HG02852 (cell line): Measurements from ENCODE around the gene GYG2.
"Not testable (repeated sequence)": the region's sequence is repeated elsewhere in the genome, so short reads cannot be mapped to it uniquely, and the experiment has no call there.

Experiments used
- ATAC-seq: cut with Tn5 transposase; IDR thresholded peaks from one replicate; pipeline ENCODE4 v1.9.1; 2021; ENCODE audit warnings: mild to moderate bottlenecking, moderate library complexity; ENCODE audit not compliant: unreplicated experiment

GYG2 gene

GRCh38 chrX:2867206-2867605 lies 38.5 kb downstream of the GYG2 start:
- ATAC-seq = no peak

DNA sequence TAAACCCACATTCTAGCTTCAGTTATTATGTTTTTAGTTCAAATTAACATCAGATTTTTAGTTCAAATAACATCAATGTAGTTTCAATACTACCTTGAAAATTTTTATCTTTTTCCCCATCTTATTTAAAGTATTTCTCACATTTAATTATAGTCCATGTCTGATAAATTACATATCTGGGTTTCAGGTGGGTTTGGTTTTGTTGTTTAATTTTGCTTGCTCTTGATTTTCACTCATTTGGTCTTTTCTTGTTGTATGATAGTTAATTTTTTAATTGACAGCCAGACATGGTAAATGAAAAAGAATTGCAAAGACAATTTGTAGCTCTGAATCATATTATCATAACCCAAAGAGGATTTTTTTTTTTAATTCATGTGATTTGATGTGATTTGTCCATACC lies 41.9 kb downstream of the GYG2 start:
- ATAC-seq = no peak

DNA sequence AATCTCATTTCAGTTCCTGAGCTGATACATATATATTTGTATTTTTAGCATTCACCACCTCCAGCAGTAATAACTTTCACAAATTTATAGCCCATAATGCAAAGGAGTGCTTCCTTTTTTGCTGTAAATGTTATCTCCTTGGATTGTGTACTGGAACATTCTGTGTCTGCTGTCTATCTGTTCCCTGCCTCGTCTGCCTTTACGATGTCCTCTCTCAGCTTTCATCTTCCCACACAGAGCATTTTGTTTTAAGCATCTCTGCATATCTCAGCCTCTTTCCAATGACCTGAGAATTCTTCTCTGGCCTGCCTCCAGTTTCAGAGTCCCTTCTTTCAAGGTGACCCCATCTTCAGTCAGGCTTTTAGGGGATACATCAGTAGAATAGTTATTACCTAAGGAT lies 43.1 kb downstream of the GYG2 start:
- no peak for ATAC-seq

DNA sequence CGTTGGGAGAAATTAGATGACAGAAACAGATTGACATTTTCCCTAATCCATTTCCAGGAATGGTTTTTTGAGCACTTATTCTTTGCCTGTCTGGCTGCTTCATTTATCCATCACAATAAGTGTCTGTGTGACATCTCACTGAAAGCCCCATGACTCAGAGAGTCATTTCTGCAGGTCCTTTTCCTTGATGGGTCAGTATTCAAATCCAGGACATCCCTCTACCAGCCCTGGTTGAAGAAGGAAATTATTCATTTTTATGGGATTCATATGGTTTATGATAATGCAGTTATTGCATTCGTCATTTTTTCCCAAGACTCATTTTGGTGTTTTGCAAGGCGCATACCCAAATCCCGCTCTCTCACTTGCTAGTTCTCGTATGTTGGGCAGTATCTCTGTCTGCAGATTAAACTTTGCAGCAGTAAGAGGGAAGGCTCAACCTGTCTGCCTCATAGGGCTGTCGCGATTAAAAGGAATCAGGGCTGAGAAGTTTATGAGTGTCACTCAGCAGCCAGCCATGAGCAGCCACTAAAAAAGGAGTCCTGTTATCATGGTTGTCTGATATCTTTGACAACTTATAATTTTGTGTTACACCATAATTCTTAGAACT lies 44.0 kb downstream of the GYG2 start:
- ATAC-seq = no peak

- ATAC-seq = no peak
Observed at GRCh38 chrX:2874222-2875135, 45.7 kb downstream of the GYG2 start.

DNA sequence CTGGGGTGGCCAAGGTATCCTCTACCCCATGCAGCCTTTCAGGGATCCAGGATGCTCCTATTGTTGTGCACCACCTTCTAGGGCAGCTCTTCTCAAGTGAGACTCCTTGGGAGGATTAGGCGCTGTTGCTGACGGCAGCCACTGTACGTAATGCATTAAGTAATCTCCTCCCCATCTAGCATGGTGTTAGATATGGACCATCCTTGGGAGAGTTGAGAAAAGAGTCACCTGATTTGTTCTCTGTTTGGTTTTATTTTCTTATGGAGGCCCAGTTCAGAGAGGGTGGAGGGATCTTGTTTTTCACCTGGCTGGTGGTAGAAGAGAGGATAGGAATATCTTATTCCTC lies 46.4 kb downstream of the GYG2 start:
- ATAC-seq = no peak

- ATAC-seq = no peak
Observed at GRCh38 chrX:2875798-2876399, 47.2 kb downstream of the GYG2 start.

DNA sequence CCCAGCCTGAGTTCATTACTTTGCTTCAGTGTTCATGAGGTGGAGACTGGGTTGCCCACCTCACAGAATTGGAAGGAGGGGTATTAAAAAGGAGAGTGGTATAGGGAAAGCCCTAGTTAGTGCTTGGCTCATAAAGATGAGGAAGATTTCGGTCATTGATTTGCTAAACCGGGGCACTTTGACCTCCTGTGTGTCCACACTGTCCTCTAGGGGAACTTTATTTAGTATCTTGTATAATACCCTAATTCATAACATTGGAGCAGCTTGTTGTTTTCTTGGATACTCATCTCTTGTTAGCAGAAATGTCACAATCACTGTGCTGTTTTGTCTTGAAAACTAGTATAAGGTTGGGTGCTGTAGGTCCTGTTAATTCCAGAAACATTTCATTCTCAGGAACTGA lies 49.8 kb downstream of the GYG2 start:
- no peak for ATAC-seq

DNA sequence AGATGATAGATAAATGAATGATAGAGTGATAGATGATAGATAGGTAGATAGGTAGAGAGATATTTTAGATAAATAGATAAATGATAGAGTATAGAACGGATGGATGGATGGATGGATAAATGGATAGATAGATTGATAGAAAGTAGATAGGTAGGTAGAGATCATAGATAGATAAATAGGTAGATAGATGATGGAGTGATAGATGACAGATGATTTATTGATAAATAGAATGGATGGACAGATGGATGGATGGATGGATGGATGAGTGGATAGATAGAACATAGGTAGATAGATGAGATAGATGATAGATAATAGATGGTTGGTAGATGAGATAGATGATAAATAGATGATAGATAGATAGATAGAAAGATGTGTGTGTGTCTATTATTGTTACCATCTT lies 50.9 kb downstream of the GYG2 start:
- no peak for ATAC-seq

- no peak for ATAC-seq
Observed at GRCh38 chrX:2883770-2884169, 55.0 kb downstream of the GYG2 start.

GRCh38 chrX:2888309-2888708 lies 59.6 kb downstream of the GYG2 start:
- no peak for ATAC-seq

- ATAC-seq = no peak
Observed at GRCh38 chrX:2889045-2889605, 60.4 kb downstream of the GYG2 start.

DNA sequence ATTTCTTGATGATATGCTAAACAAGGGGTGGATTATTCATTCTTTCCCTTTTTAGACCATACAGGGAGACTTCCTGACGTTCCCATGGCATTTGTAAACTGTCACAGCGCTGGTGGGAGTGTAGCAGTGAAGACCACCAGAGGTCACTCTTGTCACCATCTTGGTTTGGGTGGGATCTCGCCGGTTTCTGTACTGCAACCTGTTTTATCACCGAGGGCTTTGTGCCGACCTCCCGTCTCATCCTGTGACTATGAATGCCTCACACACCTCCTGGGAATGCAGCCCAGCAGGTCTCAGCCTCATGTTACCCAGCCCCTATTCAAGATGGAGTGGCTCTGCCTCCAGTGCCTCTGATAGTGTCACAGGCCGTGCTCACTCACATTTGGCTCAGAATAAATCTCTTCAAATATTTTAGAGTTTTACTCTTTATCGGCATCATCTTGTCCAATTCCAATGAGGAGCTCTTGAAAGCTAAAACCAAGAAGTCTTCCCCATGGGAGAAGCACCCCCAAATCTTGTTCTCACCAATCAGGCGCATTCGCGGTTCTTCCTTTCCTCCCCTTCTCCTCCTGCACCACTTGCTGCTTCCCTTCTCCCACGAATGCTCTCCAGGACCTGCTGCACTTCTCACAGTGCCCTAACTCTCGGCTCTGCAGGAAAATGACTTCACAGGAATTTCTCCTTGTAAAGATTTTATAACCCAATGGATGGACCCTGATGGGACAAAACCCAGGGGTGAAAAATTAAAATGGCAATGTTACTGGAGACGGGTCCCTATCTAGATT lies 61.2 kb downstream of the GYG2 start:
- not testable (repeated sequence) for ATAC-seq

DNA sequence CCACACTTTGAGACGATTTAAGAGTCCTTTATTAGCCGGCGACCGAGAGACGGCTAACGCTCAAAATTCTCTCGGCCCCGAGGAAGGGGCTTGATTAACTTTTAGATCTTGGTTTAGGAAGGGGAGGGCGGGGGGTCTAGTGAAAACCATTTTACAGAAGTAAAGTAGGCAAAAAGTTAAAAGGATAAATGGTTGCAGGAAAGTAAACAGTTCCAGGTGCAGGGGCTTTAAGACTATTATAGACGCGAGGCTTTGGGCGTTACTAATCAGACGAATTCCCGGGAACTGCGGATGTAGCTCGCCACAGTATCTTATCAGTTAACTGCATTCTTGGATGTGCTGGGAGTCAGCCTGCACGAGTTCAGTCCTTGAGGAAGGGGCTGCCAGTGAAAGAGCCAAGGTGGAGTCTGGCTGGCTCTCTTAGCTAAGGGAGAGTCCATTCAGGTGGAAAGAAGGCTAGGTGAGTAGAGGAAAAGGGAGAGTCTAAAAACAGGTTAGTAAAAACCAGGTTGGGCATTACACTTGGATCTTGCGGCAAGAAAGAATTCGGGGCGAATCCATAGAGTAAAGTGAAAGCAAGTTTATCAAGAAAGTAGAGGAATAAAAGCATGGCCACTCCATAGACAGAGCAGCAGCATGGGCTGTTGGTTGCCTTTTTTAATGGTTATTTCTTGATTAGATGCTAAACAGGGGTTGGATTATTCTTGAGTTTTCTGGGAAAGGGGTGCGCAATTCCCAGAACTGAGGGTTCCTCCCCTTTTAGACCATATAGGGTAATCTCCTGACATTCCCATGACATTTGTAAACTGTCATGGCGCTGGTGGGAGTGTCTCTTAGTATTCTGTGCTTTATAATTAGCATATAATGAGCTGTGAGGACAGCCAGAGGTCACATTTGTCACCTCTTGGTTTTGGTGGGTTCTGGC lies 62.1 kb downstream of the GYG2 start:
- not testable (repeated sequence) for ATAC-seq

DNA sequence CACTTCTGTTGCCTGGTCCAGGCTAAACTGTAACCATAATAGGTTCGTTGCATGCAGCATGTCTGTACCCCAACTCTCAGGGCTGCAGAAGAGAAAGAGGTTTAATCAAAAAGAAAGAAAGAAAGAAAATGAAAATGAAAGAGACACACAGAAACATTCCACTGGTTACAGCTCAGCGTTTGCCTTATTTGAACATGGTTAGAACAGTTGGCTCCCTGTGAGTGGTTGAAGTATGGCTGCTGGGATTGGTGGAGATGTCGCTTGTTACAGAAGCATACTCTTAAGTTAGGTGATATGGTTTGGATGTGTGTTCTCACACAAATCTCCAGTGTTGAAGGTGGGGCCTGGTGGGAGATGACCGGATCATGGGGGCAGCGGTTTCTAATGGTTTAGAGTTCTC lies 64.1 kb downstream of the GYG2 start:
- ATAC-seq = no peak

DNA sequence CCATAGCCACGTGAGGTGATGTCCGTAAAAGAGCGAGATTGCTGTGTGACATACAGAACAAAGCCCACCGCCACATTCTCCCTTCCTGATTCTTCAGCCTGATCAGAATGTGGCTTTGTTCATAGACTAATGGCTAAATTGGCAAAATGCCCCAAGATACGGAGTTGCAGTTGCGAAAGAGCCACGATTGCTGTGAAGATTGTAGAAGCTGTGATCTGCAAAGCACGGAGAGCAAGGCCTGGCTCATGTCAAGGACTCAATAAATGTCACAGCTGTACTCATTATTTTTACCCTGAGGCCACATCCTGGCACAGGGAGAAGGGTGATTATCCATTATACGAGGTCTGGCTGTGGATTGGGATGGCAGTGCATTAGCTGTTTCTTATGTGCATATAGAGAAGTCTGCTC lies 66.2 kb downstream of the GYG2 start:
- ATAC-seq = no peak

- no peak for ATAC-seq
Observed at GRCh38 chrX:2897311-2897689, 68.6 kb downstream of the GYG2 start.

- not testable (repeated sequence) for ATAC-seq
Observed at GRCh38 chrX:2897690-2898623, 69.2 kb downstream of the GYG2 start.
